CMK (cell line): Measurements from ENCODE around the gene LDB2.

Experiments
- DNase-seq: peaks from one replicate; pipeline ENCODE4 v3.0.0-alpha.2; 2010; ENCODE audit warnings: low read depth

Gene LDB2

DNA sequence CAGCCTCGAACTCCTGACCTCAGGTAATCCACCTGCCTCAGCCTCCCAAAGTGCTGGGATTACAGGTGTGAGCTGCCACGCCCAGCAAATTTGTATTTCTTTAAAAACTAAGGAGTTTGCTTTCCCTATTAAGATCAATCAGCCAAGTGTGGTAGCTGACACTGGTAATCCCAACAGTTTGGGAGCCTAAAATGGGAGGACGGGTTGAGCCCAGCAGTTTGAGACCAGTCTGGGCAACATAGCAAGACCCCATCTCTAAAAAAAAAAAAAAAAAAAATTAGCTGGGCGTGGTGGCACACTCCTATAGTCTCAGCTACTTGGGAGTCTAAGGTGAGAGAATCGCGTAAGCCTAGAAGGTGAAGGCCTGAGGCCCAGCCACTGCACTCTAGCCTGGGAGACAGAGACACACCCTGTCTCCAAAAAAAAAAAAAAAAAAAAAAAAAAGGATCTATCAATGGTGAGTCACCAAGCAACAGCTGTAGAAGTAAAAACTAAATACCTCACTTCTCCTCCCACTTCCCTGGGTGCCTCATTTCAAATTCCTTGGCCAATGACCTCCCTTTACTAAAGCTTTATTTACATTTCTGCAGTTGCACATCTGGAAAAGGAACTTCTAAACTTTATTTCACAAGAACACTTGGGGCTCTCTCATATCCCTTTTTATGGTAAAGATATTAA, 54.5 kb downstream of the LDB2 start:
- no peak for DNase-seq

DNA sequence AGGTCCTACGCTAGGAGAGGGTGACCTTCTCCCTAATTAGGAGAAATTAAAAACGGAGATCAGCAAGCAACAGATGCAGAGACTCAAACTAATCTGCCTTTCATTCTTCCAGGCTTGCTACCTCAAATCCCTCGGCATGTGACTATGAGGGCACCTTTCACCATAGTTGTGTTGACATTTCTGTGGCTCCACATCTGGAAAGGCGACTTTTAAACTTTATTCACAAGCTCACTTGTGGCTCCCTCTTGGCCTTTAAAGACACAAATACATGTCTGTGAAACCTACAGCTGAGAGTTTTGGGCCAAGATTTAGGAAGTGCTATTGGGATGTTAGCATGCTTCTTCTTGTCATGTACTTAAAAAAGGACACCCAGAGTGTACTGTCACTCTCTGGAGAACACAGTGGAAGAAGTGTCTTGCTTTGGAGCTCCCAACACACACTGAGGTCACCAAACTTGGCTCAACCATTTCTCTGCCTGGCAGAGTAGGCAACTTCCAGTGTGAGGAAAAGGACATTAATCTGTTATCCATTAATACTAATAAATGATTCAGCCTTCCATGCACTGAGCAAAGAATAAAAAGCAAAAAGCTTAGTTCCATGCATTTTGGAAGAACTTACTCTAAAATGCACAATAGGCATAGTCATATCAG, 60.1 kb downstream of the LDB2 start:
- DNase-seq = no peak

DNA sequence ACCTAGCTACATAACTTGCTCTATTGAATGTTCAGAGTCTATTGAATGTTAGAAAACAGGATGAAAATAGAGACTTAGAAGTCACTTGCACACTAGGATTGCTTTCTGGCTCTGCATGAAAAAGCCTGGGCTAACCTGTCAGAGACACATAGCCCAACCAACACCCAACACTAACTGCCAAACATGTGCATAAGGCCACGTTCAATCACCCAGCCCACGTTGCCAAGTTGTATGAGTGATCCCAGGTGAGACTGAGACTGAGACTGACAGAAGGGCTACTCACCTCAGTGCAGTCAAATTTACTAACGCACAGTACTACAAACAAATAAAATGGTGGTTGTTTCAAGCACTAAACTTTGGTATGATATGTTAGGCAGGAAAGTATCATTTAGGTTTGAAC, 61.0 kb downstream of the LDB2 start:
- DNase-seq = no peak

DNA sequence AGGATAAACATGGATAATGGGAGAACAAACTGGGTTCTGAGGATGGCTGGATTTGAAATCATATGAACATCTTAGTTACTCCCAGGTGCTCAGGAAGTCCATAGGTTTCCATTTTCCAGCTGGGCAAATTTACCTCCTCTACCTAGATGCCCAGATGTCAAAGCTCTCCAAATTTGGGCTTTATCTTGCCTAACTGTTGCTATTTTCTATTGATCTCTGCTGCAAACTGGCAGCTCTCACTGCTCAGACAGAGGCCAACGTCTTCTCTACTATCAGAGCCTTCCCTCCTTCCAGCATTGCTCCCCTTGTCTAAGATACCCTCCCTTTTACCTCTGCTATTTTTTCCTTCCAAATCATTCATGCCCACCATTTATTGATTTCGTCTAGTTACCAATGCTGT, 62.1 kb downstream of the LDB2 start:
- no peak for DNase-seq

DNA sequence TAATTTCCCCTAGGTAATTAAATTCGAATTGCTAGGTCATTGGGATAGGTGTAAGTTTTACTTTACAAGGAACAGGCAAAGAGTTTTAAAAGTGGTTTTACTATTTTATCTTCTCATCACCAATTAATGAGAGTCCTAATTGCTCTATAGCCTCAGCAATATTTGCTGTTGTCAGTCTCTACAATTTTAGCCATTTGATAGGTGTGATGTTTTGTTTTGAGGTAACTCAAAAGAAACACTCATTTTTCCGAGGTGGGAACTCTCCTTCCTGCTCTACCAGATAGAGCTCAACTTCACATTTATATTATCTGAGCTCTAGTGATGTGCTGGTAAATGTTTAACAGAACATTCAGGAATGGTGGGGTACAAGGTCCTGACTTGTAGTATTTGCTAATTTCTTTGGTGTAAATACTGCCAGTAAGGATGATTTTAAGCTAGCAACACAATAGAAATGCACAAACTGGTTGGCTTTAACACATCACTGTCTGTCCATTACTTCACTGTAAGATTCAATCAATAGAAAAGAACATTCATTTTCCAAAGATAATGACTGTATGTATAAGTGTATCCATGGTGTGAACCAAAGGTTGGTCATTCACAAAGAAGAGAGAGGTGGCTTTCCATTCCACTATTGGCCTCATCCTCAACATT, 62.7 kb downstream of the LDB2 start:
- no peak for DNase-seq

DNA sequence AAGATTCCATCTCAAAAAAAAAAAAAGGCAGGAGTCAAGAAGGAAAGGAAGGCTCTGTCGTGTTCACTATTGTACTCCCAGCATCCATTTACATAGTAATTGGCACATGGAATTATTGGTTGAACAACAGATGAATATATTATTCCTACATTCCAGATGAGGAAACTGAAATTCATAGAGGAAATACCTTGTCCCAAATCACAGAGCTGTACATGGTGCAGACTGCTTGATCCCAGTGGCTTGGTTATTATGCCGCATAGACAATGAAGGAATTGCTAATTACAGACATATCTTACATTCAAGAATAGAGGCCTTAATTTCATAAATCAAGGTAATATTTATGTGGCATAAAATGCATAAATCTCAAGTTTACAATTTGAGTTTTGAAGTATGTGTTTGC, 63.6 kb downstream of the LDB2 start:
- DNase-seq = no peak

DNA sequence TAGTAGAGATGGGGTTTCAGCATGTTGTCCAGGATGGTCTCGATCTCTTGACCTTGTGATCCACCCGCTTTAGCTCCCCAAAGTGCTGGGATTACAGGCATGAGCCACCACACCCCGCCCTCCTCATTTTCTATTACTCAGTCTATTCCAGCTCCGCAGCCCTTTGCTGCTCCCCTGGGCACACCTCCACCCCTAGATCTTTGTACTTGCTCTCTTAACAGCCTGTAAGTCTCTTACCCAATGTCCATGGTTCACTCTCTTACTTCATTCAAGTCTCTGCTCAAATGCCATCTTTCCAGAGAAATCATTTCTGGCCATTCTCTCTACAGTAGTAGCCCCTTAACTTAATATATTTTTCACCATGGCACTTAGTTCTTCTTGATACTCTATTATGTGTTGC, 64.7 kb downstream of the LDB2 start:
- DNase-seq = no peak

DNA sequence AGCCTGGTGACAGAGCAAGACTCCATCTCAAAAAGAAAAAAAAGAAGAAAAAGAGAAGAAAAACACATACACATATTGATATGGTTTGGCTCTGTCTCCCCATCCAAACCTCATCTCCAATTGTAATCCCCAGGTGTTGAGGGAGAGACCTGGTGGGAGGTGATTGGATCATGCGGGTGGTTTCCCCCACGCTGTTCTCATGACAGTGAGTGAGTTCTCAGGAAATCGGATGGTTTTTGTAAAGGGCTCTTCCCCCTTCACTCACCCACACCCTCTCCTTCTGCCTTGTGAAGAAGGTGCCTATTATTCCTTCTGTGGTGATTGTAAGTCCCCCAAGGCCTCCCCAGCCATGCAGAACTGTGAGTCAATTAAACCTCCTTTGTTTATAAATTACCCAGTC, 68.4 kb downstream of the LDB2 start:
- DNase-seq = no peak

DNA sequence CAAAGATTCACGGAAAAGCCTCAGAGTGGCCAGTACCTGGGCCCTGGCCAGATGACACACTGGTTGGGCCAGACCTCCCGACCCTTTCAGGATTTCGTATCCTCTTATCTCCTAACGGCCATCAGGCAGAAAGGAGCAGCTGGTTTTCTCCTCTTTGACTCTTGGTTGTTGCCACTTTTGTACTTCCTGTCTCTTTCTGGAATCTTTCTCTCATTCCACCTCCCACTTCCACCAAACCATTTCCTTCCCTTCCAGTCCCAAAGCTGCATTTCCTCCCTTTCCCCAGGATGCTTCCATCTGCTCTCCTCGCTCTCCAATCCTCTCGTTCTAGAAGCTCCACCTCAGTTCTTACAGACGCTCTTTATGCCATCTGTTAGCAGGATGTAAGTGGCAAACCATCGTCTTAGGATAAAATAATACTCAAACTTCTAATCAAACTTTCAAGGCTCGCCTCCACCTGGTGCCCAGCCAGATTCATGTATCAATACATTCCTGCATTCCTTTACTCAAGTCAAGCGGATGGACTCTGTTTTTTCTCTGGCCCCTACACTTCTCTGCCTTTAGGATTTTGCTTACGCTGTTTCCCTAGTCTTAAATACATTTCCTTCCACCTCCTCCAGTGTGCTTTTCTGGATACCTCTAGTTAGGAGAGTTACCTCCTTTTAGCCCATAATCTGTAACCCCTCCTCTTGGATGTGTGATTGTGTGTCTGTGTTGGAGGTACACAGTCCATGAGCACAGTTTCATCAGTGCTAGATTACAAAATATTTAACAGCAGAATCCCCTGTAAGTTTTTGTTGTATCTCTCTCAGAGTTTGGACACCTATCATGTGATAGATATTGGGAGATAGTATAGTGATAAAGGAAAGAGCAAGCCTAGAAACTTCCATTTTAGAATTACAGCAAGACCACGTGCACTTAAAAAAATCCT, 70.4 kb downstream of the LDB2 start:
- no peak for DNase-seq

DNA sequence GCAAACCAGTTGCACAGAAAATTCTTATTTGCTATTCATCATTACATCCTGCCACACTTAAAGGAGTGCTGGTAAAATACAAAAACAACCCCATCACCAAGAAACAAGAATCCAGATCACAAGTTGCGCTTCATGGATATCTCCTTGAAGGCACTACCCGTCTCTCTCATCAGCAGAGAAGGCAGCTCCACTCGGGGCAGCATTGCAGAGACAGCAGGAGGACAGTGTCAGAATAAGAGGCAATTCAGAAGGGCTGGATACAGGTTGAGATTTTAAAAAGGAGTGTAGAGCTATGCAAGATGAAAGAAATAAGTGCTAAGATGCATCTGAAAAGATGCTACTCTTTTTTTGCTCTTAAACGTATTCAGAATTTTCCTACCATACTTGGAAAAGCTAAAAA, 71.4 kb downstream of the LDB2 start:
- DNase-seq = no peak

DNA sequence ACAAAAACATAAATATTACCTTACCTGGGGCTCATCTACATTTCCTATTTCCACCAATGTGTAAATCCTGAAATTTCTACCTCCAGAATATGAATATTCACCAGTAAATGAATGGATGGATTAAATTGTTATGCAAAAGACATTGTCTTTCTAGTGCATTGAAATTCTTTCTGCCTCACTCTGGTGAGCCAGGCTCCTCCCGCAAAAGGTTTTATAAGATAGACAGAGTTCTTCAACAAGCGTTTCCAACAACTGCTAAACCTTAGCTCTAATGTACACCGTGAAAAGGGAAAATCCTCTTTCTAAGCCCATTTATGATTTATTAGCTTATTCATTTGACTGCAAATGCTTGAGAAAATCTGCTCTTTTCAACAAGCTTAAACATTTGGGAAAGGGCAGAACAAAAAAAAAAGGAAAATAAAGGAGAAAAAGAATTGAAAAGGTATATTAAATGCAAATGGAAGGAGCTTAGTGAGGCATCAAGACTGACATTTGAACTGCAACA, 72.0 kb downstream of the LDB2 start:
- DNase-seq = no peak

DNA sequence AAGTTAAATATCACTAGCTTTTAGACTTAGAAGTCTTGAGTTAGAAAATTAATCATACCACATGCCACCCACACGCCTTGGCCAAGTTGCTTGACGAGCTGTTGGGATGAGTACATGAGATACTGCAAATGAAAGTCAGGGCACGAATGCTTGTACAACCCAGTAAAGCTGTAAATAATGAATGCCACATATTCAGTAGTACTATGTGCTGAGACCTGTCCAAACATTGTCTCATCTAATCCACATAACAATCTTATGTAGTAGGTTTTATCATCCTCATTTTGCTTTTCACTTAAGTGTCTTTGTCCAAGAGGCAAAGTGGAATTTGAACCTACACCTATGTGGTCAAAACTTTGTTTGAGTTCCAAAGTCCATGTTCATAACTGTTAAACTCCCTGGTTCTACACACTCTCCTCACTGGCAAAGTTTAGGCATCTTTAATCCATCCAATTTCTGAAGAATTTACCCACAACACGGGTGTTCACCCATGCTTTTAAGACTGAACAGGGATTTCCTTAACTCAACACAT, 74.1 kb downstream of the LDB2 start:
- no peak for DNase-seq

DNA sequence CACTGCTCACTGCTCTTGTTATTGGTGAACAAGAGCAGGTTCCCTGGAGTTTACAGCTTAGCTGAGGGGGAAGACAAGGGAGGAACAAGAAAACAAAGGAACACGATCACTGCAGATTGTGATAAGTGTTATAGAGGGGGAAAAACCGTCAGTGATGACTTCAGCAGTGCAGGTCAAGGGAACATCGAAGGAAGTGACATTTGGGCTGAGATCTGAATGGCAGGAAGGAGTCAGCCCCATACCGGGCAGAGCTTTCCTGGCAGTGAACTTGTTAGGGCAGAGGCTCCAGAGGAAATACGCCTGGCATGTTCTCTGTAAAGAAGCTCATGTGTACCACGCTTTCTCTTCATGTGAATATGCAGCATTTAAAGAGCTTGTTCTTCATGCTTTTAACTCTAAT, 78.1 kb downstream of the LDB2 start:
- no peak for DNase-seq

DNA sequence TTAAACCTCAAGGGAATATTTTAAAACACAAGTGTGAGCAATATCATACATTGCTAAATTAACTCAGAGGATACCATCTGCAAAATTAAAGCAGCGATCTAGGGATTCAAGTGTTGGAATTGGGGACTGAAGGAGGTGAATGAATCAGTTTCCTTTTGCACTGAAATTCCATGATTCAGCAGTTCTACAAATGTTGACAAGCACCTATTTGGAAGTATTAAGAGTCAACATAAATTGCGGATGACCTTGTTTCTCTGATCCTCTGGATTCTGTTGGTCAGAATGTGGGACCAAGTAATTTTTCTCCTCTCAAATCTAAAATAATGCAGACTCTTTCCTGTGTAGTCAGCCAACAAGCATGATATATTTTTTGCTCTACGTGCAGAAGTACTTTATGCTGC, 78.8 kb downstream of the LDB2 start:
- DNase-seq = no peak

DNA sequence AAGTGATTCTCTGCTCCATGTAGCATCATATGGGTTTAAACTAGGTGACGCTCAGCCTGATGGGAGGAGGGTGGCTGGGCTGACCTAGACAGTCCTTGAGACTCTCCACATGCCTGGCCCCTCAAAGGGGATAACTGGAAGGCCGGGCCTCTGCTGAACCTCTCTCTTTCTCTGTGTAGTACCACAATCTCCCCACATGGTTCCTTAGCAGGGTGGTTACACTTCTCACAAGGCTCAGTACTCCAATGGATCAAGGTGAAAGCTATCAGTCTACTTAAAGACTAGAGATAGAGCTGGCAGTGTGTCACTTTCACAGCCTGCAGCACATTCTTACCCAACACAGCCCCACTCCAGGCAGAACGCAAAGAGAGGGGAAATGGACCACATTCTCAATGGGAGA, 80.4 kb downstream of the LDB2 start:
- DNase-seq = no peak

DNA sequence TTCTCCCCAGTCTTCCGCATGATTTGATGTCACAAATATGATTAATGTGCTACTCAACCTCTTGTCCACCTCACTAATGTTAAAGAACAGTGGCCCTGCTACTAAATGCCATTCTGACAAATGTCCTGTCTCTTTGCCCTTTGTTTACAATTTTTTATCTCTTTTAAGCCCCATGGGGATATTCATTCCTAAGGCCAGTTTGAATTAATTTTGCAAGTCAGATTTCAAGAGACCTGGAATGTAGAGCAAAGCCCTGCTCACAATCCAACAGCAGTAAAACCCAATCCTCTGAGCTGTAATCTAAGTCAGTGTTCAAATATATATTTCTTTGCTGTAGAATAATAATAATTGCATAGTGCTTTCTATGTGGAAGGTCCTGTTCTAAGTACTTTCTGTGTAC, 81.2 kb downstream of the LDB2 start:
- no peak for DNase-seq

DNA sequence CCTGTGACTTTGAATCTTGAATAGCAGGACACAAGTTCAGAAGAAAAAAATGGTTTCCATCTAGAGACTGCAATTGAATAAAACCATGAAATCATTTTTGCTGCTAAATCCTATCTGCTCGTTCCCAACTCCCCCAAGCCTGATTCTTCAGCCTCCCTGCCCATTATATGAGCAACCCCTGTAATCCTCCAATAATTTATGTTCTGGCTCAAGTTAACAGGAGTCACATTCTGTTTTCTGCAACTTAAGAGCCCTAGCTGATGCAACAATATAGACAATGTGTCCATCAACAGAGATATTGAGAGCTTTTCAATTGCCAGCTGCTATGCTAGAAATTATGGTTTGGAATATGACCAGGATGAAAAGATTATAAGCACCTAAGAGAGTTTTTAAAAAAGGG, 84.1 kb downstream of the LDB2 start:
- no peak for DNase-seq

DNA sequence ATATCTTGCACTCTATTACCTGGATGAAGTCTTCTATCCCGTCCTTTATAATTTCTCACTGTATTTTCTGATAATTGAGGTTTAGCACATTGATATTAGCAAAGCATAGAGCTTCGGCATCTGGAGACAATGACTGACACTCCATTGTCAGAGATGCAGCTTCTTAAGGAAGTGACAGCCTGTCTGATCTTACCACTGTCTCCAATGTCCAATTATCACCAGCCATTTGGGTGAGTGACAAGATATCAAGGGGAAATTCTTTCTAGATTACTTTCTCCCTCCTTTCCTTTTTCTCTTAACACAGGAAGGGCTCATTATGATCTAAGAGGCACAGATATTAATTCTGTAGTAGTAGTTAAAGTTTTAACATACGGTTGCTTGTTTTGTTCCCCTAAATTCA, 86.4 kb downstream of the LDB2 start:
- no peak for DNase-seq

DNA sequence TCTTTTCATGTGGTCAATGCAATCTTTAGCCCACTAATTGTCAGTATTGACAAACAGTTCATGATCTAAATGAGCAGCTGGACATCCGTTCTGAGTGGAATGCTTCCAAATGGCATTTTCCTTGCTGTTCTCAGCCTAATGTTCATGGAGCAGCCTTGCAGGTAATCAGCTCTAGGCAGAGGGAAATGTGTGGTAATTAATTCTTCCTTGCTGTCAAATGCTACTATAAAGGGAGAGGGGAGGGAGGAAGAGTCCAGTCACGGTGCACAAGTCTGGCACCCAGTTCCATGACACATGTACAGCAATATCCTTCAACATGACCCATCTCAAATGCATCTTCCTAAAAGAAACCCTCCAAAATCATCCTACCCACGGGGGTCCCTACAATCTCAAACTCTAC, 88.5 kb downstream of the LDB2 start:
- no peak for DNase-seq

DNA sequence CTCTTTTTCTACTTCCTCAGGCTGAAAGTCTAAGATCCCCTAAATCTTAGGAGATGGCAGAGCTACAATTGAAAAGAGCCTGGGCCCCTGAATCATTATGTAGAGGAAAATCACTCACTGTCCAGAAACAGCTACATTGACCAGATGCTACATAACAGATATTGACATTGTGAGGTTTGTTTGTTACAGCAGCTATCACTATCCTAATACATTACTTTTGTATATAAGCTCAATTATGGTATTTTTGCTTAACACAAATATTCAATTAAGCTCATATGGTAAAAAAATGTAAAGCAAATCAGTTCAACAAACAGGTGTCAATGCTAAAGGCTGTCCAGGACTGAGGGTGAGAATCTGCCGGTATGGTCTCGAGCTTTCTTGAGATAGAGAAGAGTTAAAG, 89.4 kb downstream of the LDB2 start:
- DNase-seq = no peak

DNA sequence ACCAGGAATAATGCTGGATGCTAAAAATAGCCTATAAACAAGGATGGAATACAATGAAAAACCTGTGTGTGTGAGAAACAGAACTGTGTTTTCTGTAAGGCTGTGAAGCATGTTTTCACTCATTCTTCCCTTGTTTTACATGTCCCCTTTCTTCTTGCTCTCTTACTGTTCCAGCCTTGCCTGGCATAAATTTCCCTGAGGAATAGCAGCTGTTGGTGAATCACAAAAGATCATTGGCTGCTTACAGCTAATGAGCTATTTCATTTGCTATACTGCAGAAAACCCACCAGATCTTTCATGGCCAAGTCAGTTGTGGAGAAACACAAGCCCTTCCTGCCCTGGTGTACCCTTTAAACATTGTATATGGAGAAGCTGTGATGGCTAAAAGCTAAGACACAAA, 91.1 kb downstream of the LDB2 start:
- no peak for DNase-seq

DNA sequence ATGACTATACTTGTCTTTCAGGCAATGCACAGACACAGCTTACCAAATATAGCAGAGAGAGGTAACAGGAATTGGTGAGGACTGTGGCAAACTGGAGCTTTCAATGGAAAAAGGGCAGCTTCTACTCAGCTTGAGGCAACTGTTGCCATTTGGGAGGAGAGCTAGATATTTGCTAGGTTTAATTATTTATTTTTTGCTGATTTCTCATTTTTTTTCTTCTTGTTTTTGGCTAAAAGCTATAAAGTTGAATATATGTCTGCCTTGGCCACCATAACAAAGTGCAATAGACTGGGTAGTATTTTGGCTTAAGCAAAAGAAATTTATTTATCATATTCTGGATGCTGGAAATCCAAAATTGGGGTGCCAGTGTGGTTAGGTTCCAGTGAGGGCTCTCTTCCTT, 93.9 kb downstream of the LDB2 start:
- no peak for DNase-seq
